ENCODE data around the gene LHX6.

DNA sequence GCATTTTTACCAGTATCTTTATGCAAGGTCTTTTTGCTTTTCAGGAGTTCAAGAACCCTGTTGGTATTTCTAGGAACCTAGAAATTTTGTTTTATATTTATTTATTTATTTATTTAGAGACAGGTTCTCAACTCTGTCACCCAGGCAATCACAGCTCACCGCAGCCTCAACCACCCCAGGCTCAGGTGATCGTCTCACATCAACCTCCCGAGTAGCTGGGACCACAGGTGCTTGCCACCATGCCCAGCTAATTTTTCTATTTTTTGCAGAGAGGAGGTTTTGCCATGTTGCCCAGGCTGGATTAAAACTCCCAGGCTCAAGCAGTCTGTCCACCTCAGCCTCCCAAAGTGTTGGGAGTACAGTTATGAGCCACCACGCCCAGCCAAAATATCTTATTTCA, 32.9 kb downstream of the LHX6 start:
- TF ChIP-seq EZH2 (IDR thresholded peaks at IDR 0.05) (no peak), POLR2A (IDR thresholded peaks at IDR 0.05; ENCODE audit: borderline replicate concordance, extremely low read depth, insufficient read depth, insufficient read length) (no peak), YY1 (IDR thresholded peaks at IDR 0.05; ENCODE audit: extremely low read depth, insufficient replicate concordance, low read depth, low read length) (no peak), ELF1 (IDR thresholded peaks at IDR 0.05; ENCODE audit: borderline replicate concordance, low read depth) (no peak)
- TF ChIP-seq, protein P1, sequence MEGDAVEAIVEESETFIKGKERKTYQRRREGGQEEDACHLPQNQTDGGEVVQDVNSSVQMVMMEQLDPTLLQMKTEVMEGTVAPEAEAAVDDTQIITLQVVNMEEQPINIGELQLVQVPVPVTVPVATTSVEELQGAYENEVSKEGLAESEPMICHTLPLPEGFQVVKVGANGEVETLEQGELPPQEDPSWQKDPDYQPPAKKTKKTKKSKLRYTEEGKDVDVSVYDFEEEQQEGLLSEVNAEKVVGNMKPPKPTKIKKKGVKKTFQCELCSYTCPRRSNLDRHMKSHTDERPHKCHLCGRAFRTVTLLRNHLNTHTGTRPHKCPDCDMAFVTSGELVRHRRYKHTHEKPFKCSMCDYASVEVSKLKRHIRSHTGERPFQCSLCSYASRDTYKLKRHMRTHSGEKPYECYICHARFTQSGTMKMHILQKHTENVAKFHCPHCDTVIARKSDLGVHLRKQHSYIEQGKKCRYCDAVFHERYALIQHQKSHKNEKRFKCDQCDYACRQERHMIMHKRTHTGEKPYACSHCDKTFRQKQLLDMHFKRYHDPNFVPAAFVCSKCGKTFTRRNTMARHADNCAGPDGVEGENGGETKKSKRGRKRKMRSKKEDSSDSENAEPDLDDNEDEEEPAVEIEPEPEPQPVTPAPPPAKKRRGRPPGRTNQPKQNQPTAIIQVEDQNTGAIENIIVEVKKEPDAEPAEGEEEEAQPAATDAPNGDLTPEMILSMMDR (IDR thresholded peaks at IDR 0.05 in 2 of 3, conservative IDR thresholded peaks at IDR 0.05 in 1 of 3; ENCODE audit: borderline replicate concordance in 1 of 3, insufficient read depth in 1 of 3, low read depth in 2 of 3, low read length in 2 of 3), result no peak
- TF ChIP-seq, protein P2, sequence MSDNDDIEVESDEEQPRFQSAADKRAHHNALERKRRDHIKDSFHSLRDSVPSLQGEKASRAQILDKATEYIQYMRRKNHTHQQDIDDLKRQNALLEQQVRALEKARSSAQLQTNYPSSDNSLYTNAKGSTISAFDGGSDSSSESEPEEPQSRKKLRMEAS (IDR thresholded peaks at IDR 0.05), result no peak
